ENCODE data around the gene COX11.

Gene COX11

DNA sequence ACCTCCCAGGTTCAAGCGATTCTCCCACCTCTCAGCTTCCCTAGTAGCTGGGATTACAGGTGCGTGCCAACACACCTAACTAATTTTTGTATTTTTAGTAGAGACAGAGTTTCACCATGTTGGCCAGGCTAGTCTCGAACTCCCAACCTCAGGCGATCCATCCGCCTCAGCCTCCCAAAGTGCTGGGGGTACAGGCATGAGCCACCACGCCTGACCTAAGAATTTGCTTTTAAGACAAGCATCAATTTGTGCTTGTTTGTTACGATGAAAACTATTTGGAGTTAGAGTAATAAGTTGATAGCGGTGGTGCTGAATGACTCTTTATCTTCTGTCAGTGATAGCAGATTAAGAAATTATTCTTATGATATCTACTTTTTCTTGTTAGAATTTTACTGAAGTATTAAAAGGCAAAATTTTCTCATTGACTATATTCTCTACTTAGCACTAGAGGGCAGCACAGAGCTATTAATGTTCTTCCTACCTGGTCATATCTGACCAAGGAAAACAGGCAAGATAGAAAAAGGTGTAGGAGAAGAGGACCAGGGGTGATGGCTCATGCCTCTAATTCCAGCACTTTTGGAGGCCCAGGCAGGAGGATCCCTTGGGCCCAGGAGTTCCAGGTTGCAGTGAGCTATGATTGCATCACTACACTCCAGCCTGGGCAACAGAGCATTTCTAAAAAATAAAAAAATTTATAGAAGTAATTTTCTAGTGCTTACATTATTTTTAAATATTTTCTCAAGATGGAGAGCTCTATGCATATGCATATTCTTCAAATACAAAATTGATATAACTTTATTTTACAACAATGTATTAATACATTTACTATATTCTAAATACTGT is 24.6 kb upstream of the COX11 start:
- DNase-seq = peak; percentile 20
- H3K27ac Mint-ChIP-seq = no peak overlapping the region
- H3K4me3 Mint-ChIP-seq = no peak overlapping the region
- TF ChIP-seq, protein P1, sequence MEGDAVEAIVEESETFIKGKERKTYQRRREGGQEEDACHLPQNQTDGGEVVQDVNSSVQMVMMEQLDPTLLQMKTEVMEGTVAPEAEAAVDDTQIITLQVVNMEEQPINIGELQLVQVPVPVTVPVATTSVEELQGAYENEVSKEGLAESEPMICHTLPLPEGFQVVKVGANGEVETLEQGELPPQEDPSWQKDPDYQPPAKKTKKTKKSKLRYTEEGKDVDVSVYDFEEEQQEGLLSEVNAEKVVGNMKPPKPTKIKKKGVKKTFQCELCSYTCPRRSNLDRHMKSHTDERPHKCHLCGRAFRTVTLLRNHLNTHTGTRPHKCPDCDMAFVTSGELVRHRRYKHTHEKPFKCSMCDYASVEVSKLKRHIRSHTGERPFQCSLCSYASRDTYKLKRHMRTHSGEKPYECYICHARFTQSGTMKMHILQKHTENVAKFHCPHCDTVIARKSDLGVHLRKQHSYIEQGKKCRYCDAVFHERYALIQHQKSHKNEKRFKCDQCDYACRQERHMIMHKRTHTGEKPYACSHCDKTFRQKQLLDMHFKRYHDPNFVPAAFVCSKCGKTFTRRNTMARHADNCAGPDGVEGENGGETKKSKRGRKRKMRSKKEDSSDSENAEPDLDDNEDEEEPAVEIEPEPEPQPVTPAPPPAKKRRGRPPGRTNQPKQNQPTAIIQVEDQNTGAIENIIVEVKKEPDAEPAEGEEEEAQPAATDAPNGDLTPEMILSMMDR (IDR thresholded peaks at IDR 0.05) = peak; percentile 72
- H3K4me1 Mint-ChIP-seq = no peaks in the 10 kb centered on the region
- H3K9me3 Mint-ChIP-seq = no peaks in the 10 kb centered on the region
- no peaks in the 10 kb centered on the region for H3K36me3 Mint-ChIP-seq (ENCODE audit: low read depth)
- H3K27me3 Mint-ChIP-seq (ENCODE audit: low read depth, poor library complexity) = peaks cover 3% of the 10 kb centered on the region

DNA sequence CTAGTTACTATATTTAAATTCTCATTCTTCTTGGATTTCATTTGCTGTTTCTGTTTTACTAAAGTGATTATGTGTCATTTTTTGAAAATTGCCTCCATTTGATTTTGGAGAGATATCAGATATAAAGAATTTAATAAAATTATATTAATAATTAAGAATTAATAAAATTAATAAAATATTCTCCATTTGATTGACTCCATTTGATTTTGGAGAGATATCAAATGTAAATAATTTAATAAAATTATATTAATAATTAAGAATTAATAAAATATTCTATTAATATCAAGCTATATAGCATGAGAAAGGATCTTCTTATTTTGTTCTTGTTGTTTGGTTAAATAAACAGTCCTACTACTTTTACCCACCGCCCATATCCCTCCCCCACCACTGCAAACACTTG is 23.1 kb upstream of the COX11 start:
- DNase-seq = no peak
- TF ChIP-seq, protein P1 (IDR thresholded peaks at IDR 0.05) = no peak
- H3K4me1 Mint-ChIP-seq = no peaks in the 10 kb centered on the region
- no peak overlapping the region for H3K27ac Mint-ChIP-seq
- no peak overlapping the region for H3K4me3 Mint-ChIP-seq
- no peaks in the 10 kb centered on the region for H3K36me3 Mint-ChIP-seq (ENCODE audit: low read depth)
- no peaks in the 10 kb centered on the region for H3K9me3 Mint-ChIP-seq
- peaks cover 3% of the 10 kb centered on the region for H3K27me3 Mint-ChIP-seq (ENCODE audit: low read depth, poor library complexity)

DNA sequence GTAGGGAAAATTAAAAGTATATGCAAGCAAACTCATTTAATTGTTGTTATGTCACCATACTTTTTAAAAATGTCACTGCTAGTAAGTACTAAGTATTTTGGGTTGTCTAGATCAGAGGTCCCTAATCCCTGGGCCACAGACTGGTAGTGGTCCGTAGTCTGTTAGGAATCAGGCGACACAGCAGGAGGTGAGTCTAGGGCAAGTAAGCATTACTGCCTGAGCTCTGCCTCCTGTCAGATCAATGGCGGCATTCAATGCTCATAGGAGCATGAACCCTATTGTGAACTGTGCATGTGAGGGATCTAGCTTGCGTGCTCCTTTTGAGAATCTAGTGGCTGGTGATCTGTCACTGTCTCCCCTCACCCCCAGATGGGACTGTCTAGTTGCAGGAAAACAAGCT is 21.7 kb upstream of the COX11 start:
- DNase-seq = no peak
- Mint-ChIP-seq H3K4me3 (no peak overlapping the region), H3K9me3 (no peaks in the 10 kb centered on the region)

DNA sequence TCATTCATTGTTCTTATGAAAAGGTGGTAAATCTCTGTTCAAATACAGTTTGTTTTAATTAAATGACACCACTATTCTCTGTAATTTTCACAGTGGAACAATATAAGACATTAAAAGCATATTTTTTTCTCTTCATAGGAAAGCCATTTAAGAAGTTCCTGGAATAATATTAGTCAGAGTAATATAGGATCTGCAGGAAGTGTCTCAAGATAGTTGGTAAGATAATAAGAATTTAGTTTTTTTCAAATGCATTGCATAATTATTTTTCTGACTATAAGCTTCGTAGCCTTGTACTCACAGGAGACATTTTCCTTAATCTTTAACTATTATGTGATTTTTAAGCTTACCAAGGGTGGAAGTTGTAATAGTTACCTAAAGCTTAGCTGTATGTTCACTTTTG is 17.0 kb upstream of the COX11 start:
- no peak overlapping the region for H3K27ac Mint-ChIP-seq
- H3K36me3 Mint-ChIP-seq (ENCODE audit: low read depth) = peaks cover 22% of the 10 kb centered on the region
- H3K4me3 Mint-ChIP-seq = no peak overlapping the region
- peaks cover 14% of the 10 kb centered on the region for H3K9me3 Mint-ChIP-seq
- H3K4me1 Mint-ChIP-seq = no peaks in the 10 kb centered on the region
- peaks cover under 1% of the 10 kb centered on the region for H3K27me3 Mint-ChIP-seq (ENCODE audit: low read depth, poor library complexity)
- TF ChIP-seq, protein P1 (IDR thresholded peaks at IDR 0.05) = no peak
- no peak for DNase-seq

More for the DNA sequence above, 21.7 kb upstream of the COX11 start:
- Mint-ChIP-seq H3K4me1 (no peaks in the 10 kb centered on the region), H3K36me3 (ENCODE audit: low read depth) (no peaks in the 10 kb centered on the region), H3K27me3 (ENCODE audit: low read depth, poor library complexity) (peaks cover 3% of the 10 kb centered on the region), H3K27ac (no peak overlapping the region)
- TF ChIP-seq, protein P1 (IDR thresholded peaks at IDR 0.05) = no peak

DNA sequence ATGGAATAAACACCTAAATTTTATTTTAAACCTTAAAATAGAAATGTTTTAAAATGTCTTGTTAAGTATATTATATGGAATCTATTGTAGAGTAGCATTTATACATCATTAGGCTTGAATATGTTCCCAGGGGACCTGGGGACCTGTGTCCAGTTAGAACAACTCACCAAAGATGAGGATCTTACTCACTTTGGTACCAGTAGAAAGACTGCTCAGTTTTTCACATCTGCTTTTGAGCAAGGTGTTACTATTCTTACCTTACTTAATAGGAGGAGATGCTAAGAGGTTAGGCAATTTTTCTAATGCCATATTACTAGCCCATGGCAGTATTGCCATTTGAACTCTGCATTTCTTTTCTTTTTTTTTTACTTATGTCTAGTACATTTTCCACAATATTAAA is 14.8 kb upstream of the COX11 start:
- no peaks in the 10 kb centered on the region for H3K4me1 Mint-ChIP-seq
- DNase-seq = no peak
- H3K4me3 Mint-ChIP-seq = no peak overlapping the region
- H3K27me3 Mint-ChIP-seq (ENCODE audit: low read depth, poor library complexity) = no peaks in the 10 kb centered on the region
- TF ChIP-seq, protein P1 (IDR thresholded peaks at IDR 0.05) = no peak
- H3K27ac Mint-ChIP-seq = no peak overlapping the region
- peaks cover 32% of the 10 kb centered on the region for H3K9me3 Mint-ChIP-seq
- H3K36me3 Mint-ChIP-seq (ENCODE audit: low read depth) = peaks cover 42% of the 10 kb centered on the region

DNA sequence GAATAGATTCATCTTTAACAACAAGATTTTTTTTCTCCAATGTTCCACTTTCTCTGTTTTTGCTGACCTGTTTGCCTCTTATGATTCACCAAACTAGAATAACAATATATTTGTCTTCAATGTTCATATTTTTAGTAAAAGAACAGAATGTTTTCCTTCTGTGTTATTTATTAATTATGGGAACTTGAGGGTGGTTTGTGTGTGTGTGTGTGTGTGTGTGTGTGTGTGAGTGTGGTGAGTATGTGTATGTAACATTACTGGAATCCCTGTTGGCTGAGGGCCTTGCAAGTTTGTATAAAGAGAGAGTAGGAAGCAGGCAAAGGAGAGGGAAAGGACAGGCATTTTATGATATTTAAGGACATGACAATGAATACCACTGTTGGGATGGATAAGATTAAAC is 13.9 kb upstream of the COX11 start:
- Mint-ChIP-seq H3K36me3 (ENCODE audit: low read depth) (peaks cover 51% of the 10 kb centered on the region), H3K4me1 (no peaks in the 10 kb centered on the region), H3K4me3 (no peak overlapping the region), H3K9me3 (peaks cover 40% of the 10 kb centered on the region), H3K27me3 (ENCODE audit: low read depth, poor library complexity) (no peaks in the 10 kb centered on the region), H3K27ac (no peak overlapping the region)
- TF ChIP-seq, protein P1 (IDR thresholded peaks at IDR 0.05) = no peak
- no peak for DNase-seq
